H9 (cell line): ENCODE data around the gene NDUFB10. TPM values are rescaled to one million over a fixed set of nuclear protein-coding genes. Genes with fewer than 3 reads are reported as not detected.

Source experiments
- DNase-seq: peaks from one replicate; pipeline ENCODE4 v3.0.0-alpha.2; 2017
- H2AFZ ChIP-seq: one replicate; pipeline ENCODE4 v1.6.1; 2013; ENCODE audit warnings: mild to moderate bottlenecking, low read length, control low read depth, moderate library complexity
- H2AK5ac ChIP-seq: 2 replicates; pipeline ENCODE4 v1.6.1; 2013; ENCODE audit warnings: low read length, control low read depth, mixed read lengths; ENCODE audit not compliant: insufficient read length
- H2BK120ac ChIP-seq: one replicate; pipeline ENCODE4 v1.6.1; 2013; ENCODE audit warnings: low read depth, mild to moderate bottlenecking, low read length, control low read depth, inconsistent platforms; ENCODE audit not compliant: poor library complexity, severe bottlenecking
- H2BK12ac ChIP-seq: 2 replicates; pipeline ENCODE4 v1.6.1; 2013; ENCODE audit warnings: low read length, control low read depth, mixed read lengths, low read depth; ENCODE audit not compliant: insufficient read length
- H2BK15ac ChIP-seq: 2 replicates; pipeline ENCODE4 v1.6.1; 2013; ENCODE audit warnings: low read depth, low read length, control low read depth
- H2BK20ac ChIP-seq: one replicate; pipeline ENCODE4 v1.6.1; 2013; ENCODE audit warnings: low read depth, mild to moderate bottlenecking, low read length, control low read depth, inconsistent platforms; ENCODE audit not compliant: poor library complexity, severe bottlenecking
- H2BK5ac ChIP-seq: 2 replicates; pipeline ENCODE4 v1.6.1; 2013; ENCODE audit warnings: low read length, control low read depth, mixed read lengths; ENCODE audit not compliant: insufficient read length
- H3K14ac ChIP-seq: 2 replicates; pipeline ENCODE4 v1.6.1; 2013; ENCODE audit warnings: low read length, control low read depth; ENCODE audit not compliant: insufficient read depth
- H3K18ac ChIP-seq: 2 replicates; pipeline ENCODE4 v1.6.1; 2013; ENCODE audit warnings: low read depth, mild to moderate bottlenecking, mixed read lengths, low read length, control low read depth; ENCODE audit not compliant: insufficient read length
- H3K23ac ChIP-seq: 2 replicates; pipeline ENCODE4 v1.6.1; 2013; ENCODE audit warnings: low read length, control low read depth, mixed read lengths, low read depth; ENCODE audit not compliant: insufficient read length
- H3K23me2 ChIP-seq: 2 replicates; pipeline ENCODE4 v1.6.1; 2013; ENCODE audit warnings: low read depth, mild to moderate bottlenecking, mixed read lengths, low read length, control low read depth; ENCODE audit not compliant: insufficient read length, poor library complexity, severe bottlenecking
- H3K27ac ChIP-seq: 2 replicates; pipeline ENCODE4 v1.5.1; 2013; ENCODE audit warnings: low read length, control low read depth, mixed read lengths, low read depth; ENCODE audit not compliant: insufficient read length
- H3K27me3 ChIP-seq: 2 replicates; pipeline ENCODE4 v1.6.1; 2013; ENCODE audit warnings: low read length, control low read depth, inconsistent platforms; ENCODE audit not compliant: insufficient read depth
- H3K4ac ChIP-seq: 2 replicates; pipeline ENCODE4 v1.6.1; 2013; ENCODE audit warnings: low read depth, mild to moderate bottlenecking, control low read depth, inconsistent platforms, low read length, moderate library complexity
- H3K4me1 ChIP-seq: 2 replicates; pipeline ENCODE4 v1.6.1; 2013; ENCODE audit warnings: low read length, control low read depth, inconsistent platforms; ENCODE audit not compliant: insufficient read depth
- H3K4me2 ChIP-seq: 2 replicates; pipeline ENCODE4 v1.6.1; 2013; ENCODE audit warnings: low read length, control low read depth, mixed read lengths; ENCODE audit not compliant: insufficient read length, insufficient read depth
- H3K56ac ChIP-seq: 2 replicates; pipeline ENCODE4 v1.6.1; 2013; ENCODE audit warnings: low read depth, mild to moderate bottlenecking, mixed read lengths, low read length, control low read depth; ENCODE audit not compliant: insufficient read length
- H3K79me1 ChIP-seq: 2 replicates; pipeline ENCODE4 v1.6.1; 2013; ENCODE audit warnings: low read depth, mild to moderate bottlenecking, moderate library complexity, low read length, control low read depth, inconsistent platforms; ENCODE audit not compliant: insufficient read depth, poor library complexity, severe bottlenecking
- H3K79me2 ChIP-seq: 2 replicates; pipeline ENCODE4 v1.6.1; 2013; ENCODE audit warnings: low read length, control low read depth, inconsistent platforms; ENCODE audit not compliant: insufficient read depth
- H3K9ac ChIP-seq: 2 replicates; pipeline ENCODE4 v1.6.1; 2013; ENCODE audit warnings: low read length, control low read depth, mixed read lengths; ENCODE audit not compliant: insufficient read length; ENCODE audit errors: extremely low read depth
- H3K9me3 ChIP-seq: one replicate; pipeline ENCODE4 v1.6.1; 2013; ENCODE audit warnings: low read depth, low read length, inconsistent platforms; ENCODE audit not compliant: control insufficient read depth
- H3T11ph ChIP-seq: one replicate; pipeline ENCODE4 v1.6.1; 2013; ENCODE audit warnings: mild to moderate bottlenecking, low read length, control low read depth, inconsistent platforms
- H4K20me1 ChIP-seq: one replicate; pipeline ENCODE4 v1.6.1; 2013; ENCODE audit not compliant: control insufficient read depth, insufficient read length, insufficient read depth
- H4K5ac ChIP-seq: 2 replicates; pipeline ENCODE4 v1.6.1; 2013; ENCODE audit warnings: low read depth, mild to moderate bottlenecking, mixed read lengths, low read length, control low read depth; ENCODE audit not compliant: insufficient read length
- H4K8ac ChIP-seq: replicated peaks from 2 replicates; pipeline ENCODE4 v1.6.1; 2013; ENCODE audit warnings: low read length, control low read depth, mixed read lengths, low read depth; ENCODE audit not compliant: insufficient read length
- H4K91ac ChIP-seq: 2 replicates; pipeline ENCODE4 v1.6.1; 2013; ENCODE audit warnings: low read depth, mild to moderate bottlenecking, moderate library complexity, mixed read lengths, low read length, control low read depth; ENCODE audit not compliant: insufficient read length
- H3K27ac Mint-ChIP-seq, 3 experiments: 2 replicates in 2 of 3; 3 replicates in 1 of 3; pipeline ENCODE4 v1.8.0; 2020 to 2021; ENCODE audit warnings: mixed read lengths in 3 of 3, mild to moderate bottlenecking in 1 of 3, moderate library complexity in 1 of 3
- H3K27me3 Mint-ChIP-seq: 2 replicates; pipeline ENCODE4 v1.8.0; 2021; ENCODE audit warnings: low read depth, mild to moderate bottlenecking, moderate library complexity, mixed read lengths
- H3K36me3 Mint-ChIP-seq, 3 experiments: 2 replicates in 2 of 3; 3 replicates in 1 of 3; pipeline ENCODE4 v1.8.0; 2020 to 2021; ENCODE audit warnings: low read depth in 3 of 3, mixed read lengths in 3 of 3; ENCODE audit not compliant: insufficient read depth in 1 of 3
- H3K4me1 Mint-ChIP-seq, 2 experiments: 2 replicates each; pipeline ENCODE4 v1.8.0; 2020; ENCODE audit warnings: mixed read lengths in 2 of 2
- H3K4me3 Mint-ChIP-seq, 2 experiments: 2 replicates in 1 of 2; 3 replicates in 1 of 2; pipeline ENCODE4 v1.8.0; 2020 to 2021; ENCODE audit warnings: mild to moderate bottlenecking in 2 of 2, mixed read lengths in 2 of 2, moderate library complexity in 1 of 2
- H3K9me3 Mint-ChIP-seq, 2 experiments: 2 replicates in 1 of 2; 3 replicates in 1 of 2; pipeline ENCODE4 v1.8.0; 2020; ENCODE audit warnings: mild to moderate bottlenecking in 2 of 2, mixed read lengths in 2 of 2, moderate library complexity in 1 of 2
- CTCF ChIP-seq: fragments of 200-600 bp; sonication (generic); conservative IDR thresholded peaks from 3 replicates; pipeline ENCODE4 v1.8.0; 2021; ENCODE audit warnings: antibody characterized with exemption, mild to moderate bottlenecking
- WGBS: extraction: QIAGEN DNeasy Blood & Tissue Kit; methylation state at CpG from one replicate; pipeline ENCODE4 v1.1.7; 2013; ENCODE audit warnings: missing lambda C conversion rate, low lambda C conversion rate, mixed read lengths; ENCODE audit not compliant: insufficient read length; ENCODE audit errors: extremely low coverage; 5-methylcytosine and 5-hydroxymethylcytosine counted together
- total RNA-seq: library from RNA; stranded (reverse); gene quantifications from 2 replicates; pipeline ENCODE4 v1.2.1, GENCODE V29; 2021

The NDUFB10 gene
- total RNA-seq, 1 experiment from 2014 or later: 191 TPM

DNA sequence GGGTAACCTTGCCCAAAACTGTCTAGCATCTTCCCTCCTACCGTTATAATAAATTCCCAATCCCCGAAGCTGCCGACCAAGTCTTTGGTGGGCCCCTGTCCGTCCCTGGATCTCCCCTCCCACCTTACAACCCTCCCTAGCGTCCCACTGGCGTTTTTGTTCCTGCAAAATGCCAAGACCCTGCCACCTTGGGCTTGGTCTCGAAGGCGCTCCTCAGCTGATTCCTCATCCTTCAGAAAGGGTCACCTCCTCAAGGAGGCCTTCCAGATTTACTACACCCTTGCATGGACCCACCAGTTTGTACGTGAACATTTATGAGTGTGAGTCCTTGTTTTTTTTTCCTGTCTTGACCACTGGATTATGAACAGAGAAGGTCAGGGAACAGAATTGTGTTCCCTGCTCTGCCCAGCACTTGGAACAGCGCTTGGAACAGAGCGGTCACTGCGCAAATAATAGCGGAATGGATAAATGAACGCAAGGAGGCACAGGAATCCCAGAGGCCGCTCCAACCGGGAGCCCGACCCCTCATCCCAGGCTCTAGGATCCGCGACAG, 23.7 kb downstream of the NDUFB10 start:
- Histone ChIP-seq H3T11ph (no peak overlapping the region), H3K4ac (no peak overlapping the region), H3K9ac (no peak overlapping the region), H3K79me2 (no peaks in the 10 kb centered on the region; the same call in 1 of the 2 replicates), H2AK5ac (no peak overlapping the region), H3K4me1 (no peaks in the 10 kb centered on the region), H4K8ac (no peak overlapping the region), H2BK5ac (no peak overlapping the region), H2AFZ (no peak overlapping the region), H3K56ac (no peak overlapping the region), H2BK15ac (no peak overlapping the region), H3K79me1 (no peaks in the 10 kb centered on the region), H3K14ac (no peak overlapping the region), H2BK20ac (no peak overlapping the region), H2BK12ac (no peak overlapping the region), H3K27me3 (peaks cover 22% of the 10 kb centered on the region), H3K23ac (no peak overlapping the region), H3K9me3 (no peaks in the 10 kb centered on the region), H3K18ac (no peak overlapping the region), H4K20me1 (peaks cover 2% of the 10 kb centered on the region), H3K4me2 (peak overlapping the region; percentile 16), H2BK120ac (no peak overlapping the region), H4K91ac (no peak overlapping the region), H3K27ac (no peak overlapping the region), H3K23me2 (peaks cover 24% of the 10 kb centered on the region), H4K5ac (no peak overlapping the region)
- Mint-ChIP-seq H3K27me3 (peaks cover 46% of the 10 kb centered on the region), H3K4me1 (peaks cover 19 to 26% of the 10 kb centered on the region in 2 experiments), H3K27ac (peak overlapping the region in 2 of 3 experiments; percentile 50 to 58; a peak in 2 of 7 replicates), H3K36me3 (peaks cover 0 to 20% (median 18%) of the 10 kb centered on the region in 3 experiments), H3K9me3 (no peaks in the 10 kb centered on the region), H3K4me3 (peak overlapping the region; percentile 52 to 75)
- no peak for TF ChIP-seq CTCF
- DNase-seq: no peak
- WGBS: no CpG with 5 or more reads among the region's 19 CpGs
